ENCODE data around the gene DGKI. TPM values are rescaled to one million over a fixed set of nuclear protein-coding genes. Genes with fewer than 3 reads are reported as not detected.

The DGKI gene
- polyA plus RNA-seq, 3 donors, result 1.7 to 2.2 (median 2.0) TPM

GRCh38 chr7:137439829-137440825 is 406.6 kb downstream of the DGKI start:
- DNase-seq (ENCODE audit: extremely low read depth in 1 of 11, low read depth in 9 of 11, low spot score in 4 of 11), result peak in 9 of 11 donors; percentile 23 to 62 (median 39)

- no peak for DNase-seq (ENCODE audit: extremely low read depth in 1 of 11, low read depth in 9 of 11, low spot score in 4 of 11)
Observed at GRCh38 chr7:137434946-137435345, 411.8 kb downstream of the DGKI start.

GRCh38 chr7:137434530-137434929 is 412.2 kb downstream of the DGKI start:
- DNase-seq (ENCODE audit: extremely low read depth in 1 of 11, low read depth in 9 of 11, low spot score in 4 of 11), result no peak

- DNase-seq (ENCODE audit: extremely low read depth in 1 of 11, low read depth in 9 of 11, low spot score in 4 of 11), result no peak
Observed at GRCh38 chr7:137423321-137423720, 423.5 kb downstream of the DGKI start.

- no peak for DNase-seq (ENCODE audit: extremely low read depth in 1 of 11, low read depth in 9 of 11, low spot score in 4 of 11)
Observed at GRCh38 chr7:137421366-137421765, 425.4 kb downstream of the DGKI start.

- DNase-seq (ENCODE audit: extremely low read depth in 1 of 11, low read depth in 9 of 11, low spot score in 4 of 11), result no peak
Observed at GRCh38 chr7:137418841-137419240, 427.9 kb downstream of the DGKI start.

GRCh38 chr7:137417464-137417863 is 429.3 kb downstream of the DGKI start:
- DNase-seq (ENCODE audit: extremely low read depth in 1 of 11, low read depth in 9 of 11, low spot score in 4 of 11), result peak in 1 of 11 donors; percentile 5

- no peak for DNase-seq (ENCODE audit: extremely low read depth in 1 of 11, low read depth in 9 of 11, low spot score in 4 of 11)
Observed at GRCh38 chr7:137413901-137414300, 432.9 kb downstream of the DGKI start.

- no peak for DNase-seq (ENCODE audit: extremely low read depth in 1 of 11, low read depth in 9 of 11, low spot score in 4 of 11)
Observed at GRCh38 chr7:137411446-137411845, 435.3 kb downstream of the DGKI start.

GRCh38 chr7:137408126-137408525 is 438.6 kb downstream of the DGKI start:
- DNase-seq (ENCODE audit: extremely low read depth in 1 of 11, low read depth in 9 of 11, low spot score in 4 of 11), result no peak

- no peak for DNase-seq (ENCODE audit: extremely low read depth in 1 of 11, low read depth in 9 of 11, low spot score in 4 of 11)
Observed at GRCh38 chr7:137407078-137407477, 439.7 kb downstream of the DGKI start.

- DNase-seq (ENCODE audit: extremely low read depth in 1 of 11, low read depth in 9 of 11, low spot score in 4 of 11), result no peak
Observed at GRCh38 chr7:137404660-137405317, 442.0 kb downstream of the DGKI start.

- no peak for DNase-seq (ENCODE audit: extremely low read depth in 1 of 11, low read depth in 9 of 11, low spot score in 4 of 11)
Observed at GRCh38 chr7:137403353-137403695, 443.4 kb downstream of the DGKI start.

GRCh38 chr7:137402536-137403352 is 444.0 kb downstream of the DGKI start:
- no peak for DNase-seq (ENCODE audit: extremely low read depth in 1 of 11, low read depth in 9 of 11, low spot score in 4 of 11)

GRCh38 chr7:137399827-137400823 is 446.6 kb downstream of the DGKI start:
- DNase-seq (ENCODE audit: extremely low read depth in 1 of 11, low read depth in 9 of 11, low spot score in 4 of 11), result no peak

- DNase-seq (ENCODE audit: extremely low read depth in 1 of 11, low read depth in 9 of 11, low spot score in 4 of 11), result no peak
Observed at GRCh38 chr7:137396051-137396450, 450.7 kb downstream of the DGKI start.

GRCh38 chr7:137395420-137395819 is 451.4 kb downstream of the DGKI start:
- DNase-seq (ENCODE audit: extremely low read depth in 1 of 11, low read depth in 9 of 11, low spot score in 4 of 11), result no peak

GRCh38 chr7:137393570-137393969 is 453.2 kb downstream of the DGKI start:
- no peak for DNase-seq (ENCODE audit: extremely low read depth in 1 of 11, low read depth in 9 of 11, low spot score in 4 of 11)
